Fibroblast of mammary gland (primary cell): Measurements from ENCODE around the gene NGFR.
A peak's percentile ranks its signal among the peaks of the same experiment; 100 is the strongest.

Experiments
- DNase-seq: peaks from one replicate; pipeline ENCODE4 v3.0.0-alpha.2; 2010; ENCODE audit warnings: low read depth
- H3K4me3 ChIP-seq: 2 replicates; pipeline ENCODE4 v1.5.1; 2011; ENCODE audit warnings: low read depth, mild to moderate bottlenecking, low read length, moderate library complexity; ENCODE audit not compliant: control insufficient read depth
- CTCF ChIP-seq: conservative IDR thresholded peaks from 2 replicates; pipeline ENCODE4 v1.5.1; 2011; ENCODE audit warnings: low read depth, low read length, inconsistent platforms; ENCODE audit not compliant: control insufficient read depth, insufficient read depth

Gene NGFR

GRCh38 chr17:49460401-49460800 is 34.7 kb upstream of the NGFR start:
- DNase-seq = no peak
- no peak for TF ChIP-seq CTCF
- no peak overlapping the region for H3K4me3 ChIP-seq

GRCh38 chr17:49461580-49461979 is 33.5 kb upstream of the NGFR start:
- DNase-seq = no peak
- TF ChIP-seq CTCF = no peak
- no peak overlapping the region for H3K4me3 ChIP-seq

- DNase-seq = no peak
- H3K4me3 ChIP-seq = no peak overlapping the region
- no peak for TF ChIP-seq CTCF
These were observed 31.0 kb upstream of the NGFR start for GRCh38 chr17:49464049-49464448.

- no peak for TF ChIP-seq CTCF
- no peak for DNase-seq
- no peak overlapping the region for H3K4me3 ChIP-seq
These were observed 29.7 kb upstream of the NGFR start for GRCh38 chr17:49465331-49465903.

- no peak for DNase-seq
These were observed 28.7 kb upstream of the NGFR start for GRCh38 chr17:49466436-49466835.

GRCh38 chr17:49467175-49467574 is 27.9 kb upstream of the NGFR start:
- no peak for TF ChIP-seq CTCF
- no peak for DNase-seq
- H3K4me3 ChIP-seq = no peak overlapping the region

More at GRCh38 chr17:49466436-49466835, 28.7 kb upstream of the NGFR start:
- H3K4me3 ChIP-seq = no peak overlapping the region
- TF ChIP-seq CTCF = no peak

GRCh38 chr17:49468811-49469385 is 26.2 kb upstream of the NGFR start:
- DNase-seq = peak; percentile 51
- no peak for TF ChIP-seq CTCF

More at GRCh38 chr17:49468811-49469385, 26.2 kb upstream of the NGFR start:
- H3K4me3 ChIP-seq = no peak overlapping the region
